HCT116 (cell line): ENCODE results near the gene CLEC4G. TPM values are rescaled to one million over a fixed set of nuclear protein-coding genes. Genes with fewer than 3 reads are reported as not detected.

Experiments used
- ATAC-seq: fragments of 200-7000 bp; cut with Tn5 transposase; 2 replicates; pipeline ENCODE4 v1.9.1; 2020; ENCODE audit warnings: mild to moderate bottlenecking, moderate library complexity
- BruUV-seq: library from RNA; stranded (reverse); fragments of 400-500 nt; replicated peaks from 2 replicates; lab custom pipeline; 2021; lab: Mats Ljungman, UMichigan
- CTCF ChIA-PET: fragments of 300-600 bp; sonication (Branson Sonifier 250); formaldehyde crosslinking; loops from one replicate; lab custom pipeline; 2021; ENCODE audit warnings: antibody characterized with exemption; lab: Charles Lee
- POLR2A ChIA-PET: fragments of 300-600, 350-600 bp; sonication (Branson Sonifier 250); formaldehyde crosslinking; loops from one replicate; lab custom pipeline; 2021; ENCODE audit warnings: antibody characterized with exemption; lab: Charles Lee
- RAD21 ChIA-PET, 2 experiments: fragments of 300-600 bp; sonication (Branson Sonifier 250); formaldehyde crosslinking; loops; one replicate each; lab custom pipeline; 2023; ENCODE audit warnings: low total read pairs in 2 of 2; ENCODE audit not compliant: uncharacterized antibody in 2 of 2, unreplicated experiment in 2 of 2, low non-redundant PET in 1 of 2; lab: Charles Lee
- DNase-seq: peaks from one replicate; pipeline ENCODE4 v3.0.0-alpha.2; 2010; ENCODE audit warnings: low read depth, low spot score
- H2AFZ ChIP-seq: fragments of 200-600 bp; shearing (Covaris generic), sonication (generic); 2 replicates; pipeline ENCODE4 v1.6.1; 2017; ENCODE audit warnings: low read depth, mixed run types, mixed read lengths, antibody characterized with exemption, low read length; ENCODE audit not compliant: poor library complexity, severe bottlenecking
- H3K27ac ChIP-seq: 2 replicates; pipeline ENCODE4 v1.5.1; 2012; ENCODE audit warnings: low read depth, low read length
- H3K27me3 ChIP-seq: fragments of 200-600 bp; sonication (generic); 2 replicates; pipeline ENCODE4 v1.6.1; 2016; ENCODE audit warnings: mixed run types, low read length, mixed read lengths; ENCODE audit not compliant: insufficient read depth
- H3K36me3 ChIP-seq, 2 experiments: fragments of 200-500 bp in 1 of 2; fragments of 200-600 bp in 1 of 2; sonication (Bioruptor generic) in 1 of 2; sonication (generic) in 1 of 2; 2 replicates each; pipeline versions ENCODE4 v1.5.1 to v1.6.1; 2014 to 2016; ENCODE audit warnings: low read length in 2 of 2, inconsistent platforms in 1 of 2, mixed read lengths in 1 of 2, mixed run types in 1 of 2; ENCODE audit not compliant: insufficient read depth in 2 of 2, control insufficient read depth in 1 of 2
- H3K4me1 ChIP-seq, 2 experiments: fragments of 200-600 bp in 1 of 2; sonication (generic) in 1 of 2; 2 replicates each; pipeline versions ENCODE4 v1.5.1 to v1.6.1; 2012 to 2017; ENCODE audit warnings: low read length in 2 of 2, inconsistent platforms in 1 of 2, mild to moderate bottlenecking in 1 of 2, mixed read lengths in 1 of 2, mixed run types in 1 of 2, moderate library complexity in 1 of 2; ENCODE audit not compliant: insufficient read depth in 2 of 2, control insufficient read depth in 1 of 2
- H3K4me2 ChIP-seq: fragments of 200-600 bp; sonication (generic); 2 replicates; pipeline ENCODE4 v1.6.1; 2017; ENCODE audit warnings: mixed run types, low read length, mixed read lengths
- H3K4me3 ChIP-seq, 2 experiments: fragments of 200-600 bp in 1 of 2; sonication (generic) in 1 of 2; replicated peaks in 1 of 2; 2 replicates each; pipeline ENCODE4 v1.5.1; 2011 to 2016; ENCODE audit warnings: low read length in 2 of 2, control low read depth in 1 of 2, low read depth in 1 of 2, mild to moderate bottlenecking in 1 of 2, mixed read lengths in 1 of 2, mixed run types in 1 of 2
- H3K79me2 ChIP-seq: fragments of 200-600 bp; sonication (generic); 2 replicates; pipeline ENCODE4 v1.6.1; 2017; ENCODE audit warnings: mild to moderate bottlenecking, mixed run types, low read length, moderate library complexity, mixed read lengths; ENCODE audit not compliant: insufficient read depth
- H3K9ac ChIP-seq: fragments of 200-600 bp; sonication (generic); 2 replicates; pipeline ENCODE4 v1.6.1; 2016; ENCODE audit warnings: low read length, mixed read lengths
- H3K9me2 ChIP-seq: fragments of 200-600 bp; sonication (generic), shearing (Covaris generic); 2 replicates; pipeline ENCODE4 v1.6.1; 2017; ENCODE audit warnings: mixed run types, mild to moderate bottlenecking, moderate library complexity; ENCODE audit not compliant: insufficient read depth
- H3K9me3 ChIP-seq, 2 experiments: fragments of 200-500 bp in 1 of 2; fragments of 200-600 bp in 1 of 2; sonication (Bioruptor generic) in 1 of 2; sonication (generic) in 1 of 2; 2 replicates each; pipeline ENCODE4 v1.6.1; 2014 to 2017; ENCODE audit warnings: low read length in 2 of 2, mixed read lengths in 2 of 2, inconsistent platforms in 1 of 2, low read depth in 1 of 2, mild to moderate bottlenecking in 1 of 2, mixed run types in 1 of 2, moderate library complexity in 1 of 2; ENCODE audit not compliant: control insufficient read depth in 1 of 2, insufficient read depth in 1 of 2
- H4K20me1 ChIP-seq: fragments of 200-600 bp; sonication (generic), shearing (Covaris generic); 2 replicates; pipeline ENCODE4 v1.6.1; 2017; ENCODE audit warnings: mixed run types, mild to moderate bottlenecking, moderate library complexity; ENCODE audit not compliant: insufficient read depth
- ATF3 ChIP-seq: IDR thresholded peaks from 2 replicates; pipeline ENCODE4 v1.6.1; 2012
- CTCF ChIP-seq, 3 experiments: fragments of 200-600 bp in 1 of 3; sonication (generic) in 1 of 3; IDR thresholded peaks in 2 of 3; conservative IDR thresholded peaks in 1 of 3; 2 replicates each; pipeline ENCODE4 v1.5.1; 2012 to 2017; ENCODE audit warnings: low read depth in 2 of 3, low read length in 2 of 3, antibody characterized with exemption in 1 of 3, borderline replicate concordance in 1 of 3, control low read depth in 1 of 3, mild to moderate bottlenecking in 1 of 3, mixed read lengths in 1 of 3, mixed run types in 1 of 3, moderate library complexity in 1 of 3; ENCODE audit not compliant: insufficient read depth in 1 of 3
- EZH2 ChIP-seq: fragments of 200-600 bp; sonication (generic); IDR thresholded peaks from 2 replicates; pipeline ENCODE4 v1.6.1; 2017; ENCODE audit warnings: antibody characterized with exemption, mixed run types
- FOSL1 ChIP-seq: IDR thresholded peaks from 2 replicates; pipeline ENCODE4 v1.6.1; 2012; ENCODE audit warnings: low read depth
- JUND ChIP-seq: IDR thresholded peaks from 2 replicates; pipeline ENCODE4 v1.6.1; 2012
- MAX ChIP-seq: IDR thresholded peaks from 2 replicates; pipeline ENCODE4 v1.6.1; 2012
- POLR2A ChIP-seq: IDR thresholded peaks from 2 replicates; pipeline ENCODE4 v1.7.0; 2011; ENCODE audit warnings: borderline replicate concordance; ENCODE audit not compliant: insufficient read depth, insufficient read length; ENCODE audit errors: extremely low read depth
- POLR2AphosphoS5 ChIP-seq: IDR thresholded peaks from 2 replicates; pipeline ENCODE4 v1.6.1; 2011; ENCODE audit warnings: mild to moderate bottlenecking, low read depth, low read length, moderate library complexity
- RAD21 ChIP-seq: IDR thresholded peaks from 2 replicates; pipeline ENCODE4 v1.6.1; 2012; ENCODE audit warnings: low read depth, mild to moderate bottlenecking
- SP1 ChIP-seq: IDR thresholded peaks from 2 replicates; pipeline ENCODE4 v1.6.1; 2012; ENCODE audit warnings: low read depth
- YY1 ChIP-seq: IDR thresholded peaks from 2 replicates; pipeline ENCODE4 v1.6.1; 2011; ENCODE audit warnings: low read length, low read depth, moderate library complexity, mild to moderate bottlenecking; ENCODE audit not compliant: insufficient replicate concordance; ENCODE audit errors: extremely low read depth
- ZBTB33 ChIP-seq: IDR thresholded peaks from 2 replicates; pipeline ENCODE4 v1.6.1; 2011; ENCODE audit warnings: mild to moderate bottlenecking, low read length, moderate library complexity; ENCODE audit not compliant: insufficient replicate concordance; ENCODE audit errors: extremely low read depth
- intact Hi-C: fragments of 100-400 bp; cut with micrococcal nuclease; formaldehyde crosslinking; loops from 2 replicates; pipeline ENCODE4 v1.10.0; 2022
- total RNA-seq: library from RNA; stranded (reverse); gene quantifications from one replicate; pipeline ENCODE4 v1.2.1, GENCODE V29; 2021; ENCODE audit not compliant: unreplicated experiment

CLEC4G gene
- total RNA-seq, 1 experiment from 2014 or later: not detected

- intact Hi-C loops: no loop called here
- ATAC-seq (no peak), DNase-seq (no peak)
- POLR2A ChIA-PET: no interaction called here
- peaks cover 21% of the 10 kb centered on the region; the same call in 1 of the 2 replicates for H3K79me2 ChIP-seq
- no peak overlapping the region for H3K4me2 ChIP-seq
- no peak overlapping the region for H2AFZ ChIP-seq
- H4K20me1 ChIP-seq: no peaks in the 10 kb centered on the region
- H3K27ac ChIP-seq: no peak overlapping the region
- H3K36me3 ChIP-seq: peaks cover 4 to 9% of the 10 kb centered on the region in 2 experiments; a peak in 3 of 4 replicates
- peak; percentile 50 for TF ChIP-seq RAD21
- no peak for TF ChIP-seq ZBTB33
- no peak for TF ChIP-seq FOSL1
- no peak for TF ChIP-seq SP1
- no peak for TF ChIP-seq POLR2AphosphoS5
- TF ChIP-seq JUND: no peak
- no peak for TF ChIP-seq ATF3
- TF ChIP-seq YY1: no peak
- peak in 2 of 3 experiments; percentile 24 to 32; a peak in 3 of 6 replicates for TF ChIP-seq CTCF (IDR thresholded peaks at IDR 0.05 in 2 of 3, conservative IDR thresholded peaks at IDR 0.05 in 1 of 3; ENCODE audit: borderline replicate concordance in 1 of 3, insufficient read depth in 1 of 3, low read depth in 2 of 3, low read length in 2 of 3)
- TF ChIP-seq MAX: no peak
- TF ChIP-seq EZH2: no peak
- TF ChIP-seq POLR2A: no peak
- no peak overlapping the region for H3K4me3 ChIP-seq
- no TSS peak for BruUV-seq
- H3K9ac ChIP-seq: no peak overlapping the region
- RAD21 ChIA-PET: no interaction called here
- H3K27me3 ChIP-seq: no peaks in the 10 kb centered on the region
- no peaks in the 10 kb centered on the region for H3K9me2 ChIP-seq
- CTCF ChIA-PET: no interaction called here
- H3K4me1 ChIP-seq: peaks cover 4 to 31% of the 10 kb centered on the region in 2 experiments
- H3K9me3 ChIP-seq: no peaks in the 10 kb centered on the region
These were observed 52.7 kb downstream of the CLEC4G start for GRCh38 chr19:7678971-7679751.

Other genes starting within 250 kb of the CLEC4G start
- 6.4 TPM for gene PEX11G, start 243.1 kb downstream of the CLEC4G start, total RNA-seq
- gene ZNF358, start 216.0 kb downstream of the CLEC4G start, total RNA-seq: 20.7 TPM
- gene MCOLN1, start 209.5 kb downstream of the CLEC4G start, total RNA-seq: 19.1 TPM
- 159 TPM for gene PNPLA6, start 196.4 kb downstream of the CLEC4G start, total RNA-seq
- 24.0 TPM for gene CAMSAP3, start 136.2 kb downstream of the CLEC4G start, total RNA-seq
- 103 TPM for gene XAB2, start 102.6 kb downstream of the CLEC4G start, total RNA-seq
- 126 TPM for gene PET100, start 102.3 kb downstream of the CLEC4G start, total RNA-seq
- 0.32 TPM for gene PCP2, start 98.4 kb downstream of the CLEC4G start, total RNA-seq
- gene STXBP2, start 95.0 kb downstream of the CLEC4G start, total RNA-seq: 141 TPM
- gene RETN, start 63.1 kb downstream of the CLEC4G start, total RNA-seq: not detected
- not detected for gene MCEMP1, start 55.0 kb downstream of the CLEC4G start, total RNA-seq
- gene TRAPPC5, start 51.3 kb downstream of the CLEC4G start, total RNA-seq: 101 TPM
- 0.20 TPM for gene FCER2, start 30.0 kb downstream of the CLEC4G start, total RNA-seq
- gene CD209, start 15.4 kb upstream of the CLEC4G start, total RNA-seq: not detected
- not detected for gene CLEC4M, start 31.1 kb upstream of the CLEC4G start, total RNA-seq
- 15.0 TPM for gene EVI5L, start 98.1 kb upstream of the CLEC4G start, total RNA-seq
- gene PRR36, start 142.3 kb upstream of the CLEC4G start, total RNA-seq: 7.5 TPM
- 18.1 TPM for gene LRRC8E, start 156.4 kb upstream of the CLEC4G start, total RNA-seq
- 59.1 TPM for gene MAP2K7, start 171.8 kb upstream of the CLEC4G start, total RNA-seq
- 30.9 TPM for gene TGFBR3L, start 182.7 kb upstream of the CLEC4G start, total RNA-seq
- 42.9 TPM for gene SNAPC2, start 188.2 kb upstream of the CLEC4G start, total RNA-seq
- gene CTXN1, start 194.0 kb upstream of the CLEC4G start, total RNA-seq: 56.0 TPM
- 136 TPM for gene TIMM44, start 211.6 kb upstream of the CLEC4G start, total RNA-seq